ENCODE results near the gene GRIK4.

GRIK4 gene

DNA sequence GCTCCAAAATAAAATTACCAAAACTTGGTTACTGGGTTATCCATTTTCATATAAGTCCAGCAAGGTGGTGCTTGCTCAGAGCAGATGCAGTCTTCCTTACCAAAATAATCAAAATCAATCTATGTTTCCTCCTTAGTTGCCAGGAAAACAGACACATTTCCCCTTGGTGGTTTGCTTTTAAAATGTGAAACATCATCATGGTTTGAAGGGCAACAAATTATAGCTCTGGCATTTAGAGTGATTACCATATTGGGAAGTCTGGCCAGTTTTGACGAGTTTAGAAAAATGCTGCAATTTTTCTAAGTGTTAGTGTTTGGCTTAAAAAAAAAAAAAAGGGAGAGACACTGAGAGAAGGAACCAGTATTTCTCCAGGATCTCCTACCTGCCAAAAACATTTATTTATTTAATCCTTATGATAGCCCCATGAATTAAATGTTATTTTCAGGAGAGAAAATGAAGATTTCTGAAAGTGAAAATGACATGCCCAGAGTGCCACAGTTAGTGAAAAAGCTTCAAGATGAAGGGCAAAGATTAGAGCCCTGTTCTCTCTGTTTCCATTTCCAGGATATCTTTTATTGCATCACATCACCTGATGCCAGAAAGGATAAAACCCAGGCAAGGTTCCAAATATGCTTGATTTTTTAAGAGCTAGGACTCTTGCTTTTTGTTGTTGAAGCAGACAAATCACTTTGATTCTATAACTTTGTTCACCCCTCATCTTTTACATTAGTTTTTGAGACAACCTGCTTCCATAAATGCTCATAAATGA, 482.7 kb downstream of the GRIK4 start:
- DNase-seq (ENCODE audit: low spot score), result no peak
- in situ Hi-C loops (cut with MboI; ENCODE audit: low sequenced_read_pairs, unreplicated experiment), result no loop called here
- TF ChIP-seq, protein P1, sequence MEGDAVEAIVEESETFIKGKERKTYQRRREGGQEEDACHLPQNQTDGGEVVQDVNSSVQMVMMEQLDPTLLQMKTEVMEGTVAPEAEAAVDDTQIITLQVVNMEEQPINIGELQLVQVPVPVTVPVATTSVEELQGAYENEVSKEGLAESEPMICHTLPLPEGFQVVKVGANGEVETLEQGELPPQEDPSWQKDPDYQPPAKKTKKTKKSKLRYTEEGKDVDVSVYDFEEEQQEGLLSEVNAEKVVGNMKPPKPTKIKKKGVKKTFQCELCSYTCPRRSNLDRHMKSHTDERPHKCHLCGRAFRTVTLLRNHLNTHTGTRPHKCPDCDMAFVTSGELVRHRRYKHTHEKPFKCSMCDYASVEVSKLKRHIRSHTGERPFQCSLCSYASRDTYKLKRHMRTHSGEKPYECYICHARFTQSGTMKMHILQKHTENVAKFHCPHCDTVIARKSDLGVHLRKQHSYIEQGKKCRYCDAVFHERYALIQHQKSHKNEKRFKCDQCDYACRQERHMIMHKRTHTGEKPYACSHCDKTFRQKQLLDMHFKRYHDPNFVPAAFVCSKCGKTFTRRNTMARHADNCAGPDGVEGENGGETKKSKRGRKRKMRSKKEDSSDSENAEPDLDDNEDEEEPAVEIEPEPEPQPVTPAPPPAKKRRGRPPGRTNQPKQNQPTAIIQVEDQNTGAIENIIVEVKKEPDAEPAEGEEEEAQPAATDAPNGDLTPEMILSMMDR (IDR thresholded peaks at IDR 0.05; ENCODE audit: borderline replicate concordance, control extremely low read depth, extremely low read depth, insufficient read depth, missing control alignments), result no peak

DNA sequence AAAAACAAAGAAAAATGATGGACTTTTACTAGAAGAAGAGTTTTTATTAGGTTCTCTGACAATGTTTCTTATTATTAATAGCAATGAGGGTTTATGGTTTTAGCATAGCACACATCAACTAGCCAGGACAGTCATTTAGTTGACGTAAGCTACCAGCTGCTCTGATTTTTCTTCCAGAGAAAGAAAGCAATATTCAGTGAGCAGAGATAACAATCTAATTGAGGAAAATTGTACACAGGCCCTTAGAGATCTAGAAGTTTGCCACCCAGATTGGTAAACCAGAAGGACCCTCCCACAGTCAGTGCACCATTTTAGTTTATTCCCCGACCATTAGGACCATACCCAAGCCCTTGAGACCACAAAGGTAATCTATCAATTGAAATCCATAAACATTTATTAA, 483.6 kb downstream of the GRIK4 start:
- in situ Hi-C loops (cut with MboI; ENCODE audit: low sequenced_read_pairs, unreplicated experiment), result no loop called here
- DNase-seq (ENCODE audit: low spot score), result no peak

DNA sequence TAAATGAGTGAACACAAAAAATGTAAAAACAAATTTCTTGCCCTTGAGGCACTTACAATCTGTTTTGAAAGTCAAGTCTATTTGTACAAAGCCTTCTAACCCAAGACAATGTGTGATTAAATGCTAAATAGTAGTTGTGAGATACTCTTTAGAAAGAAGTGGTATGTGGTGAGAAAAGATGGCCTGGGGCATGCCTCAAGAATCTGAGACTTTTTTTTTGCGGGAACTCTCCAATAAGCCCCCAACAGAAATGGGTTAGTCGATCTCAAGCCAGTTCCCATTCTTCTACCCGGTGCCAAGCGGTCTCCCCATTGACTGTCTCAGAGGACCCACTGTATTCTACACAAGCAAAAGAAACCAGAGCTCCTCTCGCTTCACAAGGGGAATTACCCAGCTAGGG, 485.4 kb downstream of the GRIK4 start:
- TF ChIP-seq, protein P1 (IDR thresholded peaks at IDR 0.05; ENCODE audit: borderline replicate concordance, control extremely low read depth, extremely low read depth, insufficient read depth, missing control alignments), result no peak
- no peak for DNase-seq (ENCODE audit: low spot score)
- in situ Hi-C loops (cut with MboI; ENCODE audit: low sequenced_read_pairs, unreplicated experiment), result no loop called here

More for the DNA sequence above, 483.6 kb downstream of the GRIK4 start:
- TF ChIP-seq, protein P1 (IDR thresholded peaks at IDR 0.05; ENCODE audit: borderline replicate concordance, control extremely low read depth, extremely low read depth, insufficient read depth, missing control alignments), result no peak

DNA sequence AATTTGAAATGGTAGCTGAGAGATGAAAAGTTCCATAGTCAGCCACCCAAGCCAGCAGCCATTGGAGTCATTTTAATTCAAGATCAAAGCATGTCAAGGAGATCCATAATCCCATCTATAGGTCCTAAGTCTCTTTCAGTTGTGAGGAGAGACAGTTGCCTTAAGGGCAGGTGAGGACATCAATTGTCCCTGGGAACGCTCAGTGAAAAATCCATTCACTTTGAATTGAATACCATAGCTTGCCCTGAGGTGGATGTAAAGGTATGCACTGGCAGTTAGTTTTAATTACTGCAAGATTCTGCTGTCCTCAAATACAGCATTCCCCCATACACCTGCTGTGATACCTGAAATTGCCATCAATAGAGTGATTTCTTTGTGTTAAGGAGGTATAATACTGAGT, 487.0 kb downstream of the GRIK4 start:
- TF ChIP-seq, protein P1 (IDR thresholded peaks at IDR 0.05; ENCODE audit: borderline replicate concordance, control extremely low read depth, extremely low read depth, insufficient read depth, missing control alignments), result no peak
- no peak for DNase-seq (ENCODE audit: low spot score)
- in situ Hi-C loops (cut with MboI; ENCODE audit: low sequenced_read_pairs, unreplicated experiment), result no loop called here

DNA sequence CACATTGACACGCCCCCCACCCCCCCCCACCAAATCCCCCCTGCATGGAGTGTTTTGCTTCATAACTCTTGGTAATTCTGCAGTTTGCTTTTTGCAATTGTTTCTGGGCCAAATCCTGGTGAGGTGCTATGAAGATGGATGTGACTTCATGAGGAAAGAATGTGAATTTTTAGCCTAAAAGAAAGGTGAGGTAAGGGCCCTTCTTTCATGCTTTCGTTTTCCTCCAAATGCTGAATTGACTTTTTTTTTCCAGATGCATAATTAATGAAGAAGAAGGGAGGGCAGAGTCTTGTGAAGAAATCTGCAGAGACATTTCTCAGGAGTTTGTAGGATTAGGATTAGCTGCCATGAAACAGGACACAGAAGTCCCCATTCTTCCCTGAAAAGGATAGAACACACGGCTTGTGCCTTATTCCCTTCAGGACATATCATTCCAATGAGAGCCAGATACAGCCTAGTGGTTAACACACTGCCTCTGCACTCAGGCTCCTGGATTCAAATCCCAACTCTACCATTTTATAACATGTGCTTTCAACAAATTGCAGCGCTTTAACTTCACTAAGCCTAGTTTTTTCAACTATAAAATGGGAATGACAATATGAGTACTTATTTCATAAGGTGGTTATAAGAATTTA, 492.8 kb downstream of the GRIK4 start:
- in situ Hi-C loops (cut with MboI; ENCODE audit: low sequenced_read_pairs, unreplicated experiment), result no loop called here
- TF ChIP-seq, protein P1 (IDR thresholded peaks at IDR 0.05; ENCODE audit: borderline replicate concordance, control extremely low read depth, extremely low read depth, insufficient read depth, missing control alignments), result no peak
- no peak for DNase-seq (ENCODE audit: low spot score)

DNA sequence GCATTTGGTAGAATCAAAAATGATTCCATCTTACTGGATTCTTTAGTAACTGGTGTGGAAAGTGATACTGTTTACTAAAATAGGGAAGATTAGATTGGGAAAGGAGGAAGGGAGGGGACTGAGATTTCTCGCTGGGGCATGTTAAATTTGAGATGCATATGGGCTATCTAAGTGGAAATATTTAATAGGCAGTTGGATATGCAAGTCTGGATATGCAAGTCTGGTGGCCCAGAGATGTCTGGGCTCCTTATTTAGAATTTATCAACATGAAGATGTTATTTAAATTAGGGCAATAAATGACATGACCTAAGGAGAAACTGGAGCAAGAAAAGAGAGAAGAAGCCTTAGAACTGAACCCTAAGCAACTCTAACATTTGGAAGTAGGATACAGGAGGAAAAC, 495.4 kb downstream of the GRIK4 start:
- in situ Hi-C loops (cut with MboI; ENCODE audit: low sequenced_read_pairs, unreplicated experiment), result no loop called here
- TF ChIP-seq, protein P1 (IDR thresholded peaks at IDR 0.05; ENCODE audit: borderline replicate concordance, control extremely low read depth, extremely low read depth, insufficient read depth, missing control alignments), result no peak

More for the DNA sequence above, 495.4 kb downstream of the GRIK4 start:
- DNase-seq (ENCODE audit: low spot score), result no peak

Data from GM13976 (cell line).